Measurements from ENCODE around the gene ZNF750.

ZNF750 gene

GRCh38 chr17:82859431-82860403 lies 19.9 kb upstream of the ZNF750 start:
- DNase-seq = peak; percentile 66

GRCh38 chr17:82858376-82859126 lies 18.7 kb upstream of the ZNF750 start:
- DNase-seq = no peak

GRCh38 chr17:82856361-82856760 lies 16.5 kb upstream of the ZNF750 start:
- no peak for DNase-seq

GRCh38 chr17:82854226-82854625 lies 14.4 kb upstream of the ZNF750 start:
- DNase-seq = no peak

GRCh38 chr17:82851381-82851780 lies 11.6 kb upstream of the ZNF750 start:
- no peak for DNase-seq

GRCh38 chr17:82849076-82849945 lies 9.5 kb upstream of the ZNF750 start:
- no peak for DNase-seq

DNA sequence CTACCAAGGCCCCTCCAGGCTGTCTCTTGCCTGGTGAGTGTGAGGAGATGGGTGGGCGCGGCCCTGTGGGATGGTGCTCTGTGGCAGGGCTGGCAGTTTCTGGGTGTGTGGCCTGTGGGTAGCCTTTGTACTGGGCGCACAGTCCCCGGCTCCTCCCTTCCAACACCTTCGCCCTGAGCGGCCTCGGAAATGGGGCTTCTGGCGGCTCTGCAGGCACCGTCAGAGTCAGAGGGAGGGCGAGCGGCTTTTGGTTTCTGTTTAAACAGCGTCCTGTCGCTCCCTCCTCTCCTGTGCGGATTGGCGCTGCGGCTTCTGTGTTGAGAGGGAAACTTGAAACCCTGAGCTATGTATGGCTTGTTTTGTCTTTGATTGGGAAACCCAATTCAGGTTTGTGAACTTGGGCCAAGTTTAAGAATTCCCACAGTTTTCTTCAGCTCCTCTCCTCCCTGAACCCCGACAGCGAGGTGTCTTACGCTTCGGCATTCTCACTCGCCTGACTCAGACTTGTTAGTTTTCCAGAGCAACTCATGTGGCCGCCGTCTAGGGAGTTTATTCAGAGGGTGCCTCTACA lies 8.3 kb upstream of the ZNF750 start:
- DNase-seq = no peak

DNA sequence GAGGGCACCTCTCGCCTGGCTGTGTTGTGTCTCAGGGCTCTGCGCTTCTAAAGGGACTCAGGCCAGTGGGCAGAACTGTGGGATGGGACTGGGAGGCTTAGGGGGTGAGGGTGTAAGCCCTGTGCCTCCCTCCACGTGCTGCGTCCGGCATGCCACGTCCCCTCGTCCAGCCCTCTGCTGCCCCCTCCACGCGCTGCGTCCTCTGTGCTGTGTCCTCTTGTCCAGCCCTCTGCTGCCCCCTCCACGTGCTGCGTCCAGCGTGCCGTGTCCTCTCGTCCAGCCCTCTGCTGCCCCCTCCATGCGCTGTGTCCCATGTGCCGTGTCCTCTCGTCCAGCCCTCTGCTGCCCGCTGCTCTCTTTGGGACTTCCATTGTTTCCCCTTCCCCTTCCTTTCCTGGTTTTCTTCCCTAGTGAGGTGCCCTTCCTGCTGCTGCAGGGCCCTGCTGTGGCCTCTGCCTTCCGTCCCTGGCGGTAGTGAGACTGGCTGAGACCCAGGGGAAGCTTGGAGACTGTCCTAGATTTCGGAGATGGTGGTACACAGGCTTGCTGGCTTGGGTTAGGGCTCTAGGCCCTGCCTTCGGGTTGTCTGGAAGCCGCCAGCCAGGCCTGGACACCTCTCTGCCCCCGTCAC lies 6.4 kb upstream of the ZNF750 start:
- no peak for DNase-seq

- DNase-seq = no peak
Measured at GRCh38 chr17:82845163-82845807, 5.5 kb upstream of the ZNF750 start.

GRCh38 chr17:82844796-82845162 lies 5.0 kb upstream of the ZNF750 start:
- no peak for DNase-seq

DNA sequence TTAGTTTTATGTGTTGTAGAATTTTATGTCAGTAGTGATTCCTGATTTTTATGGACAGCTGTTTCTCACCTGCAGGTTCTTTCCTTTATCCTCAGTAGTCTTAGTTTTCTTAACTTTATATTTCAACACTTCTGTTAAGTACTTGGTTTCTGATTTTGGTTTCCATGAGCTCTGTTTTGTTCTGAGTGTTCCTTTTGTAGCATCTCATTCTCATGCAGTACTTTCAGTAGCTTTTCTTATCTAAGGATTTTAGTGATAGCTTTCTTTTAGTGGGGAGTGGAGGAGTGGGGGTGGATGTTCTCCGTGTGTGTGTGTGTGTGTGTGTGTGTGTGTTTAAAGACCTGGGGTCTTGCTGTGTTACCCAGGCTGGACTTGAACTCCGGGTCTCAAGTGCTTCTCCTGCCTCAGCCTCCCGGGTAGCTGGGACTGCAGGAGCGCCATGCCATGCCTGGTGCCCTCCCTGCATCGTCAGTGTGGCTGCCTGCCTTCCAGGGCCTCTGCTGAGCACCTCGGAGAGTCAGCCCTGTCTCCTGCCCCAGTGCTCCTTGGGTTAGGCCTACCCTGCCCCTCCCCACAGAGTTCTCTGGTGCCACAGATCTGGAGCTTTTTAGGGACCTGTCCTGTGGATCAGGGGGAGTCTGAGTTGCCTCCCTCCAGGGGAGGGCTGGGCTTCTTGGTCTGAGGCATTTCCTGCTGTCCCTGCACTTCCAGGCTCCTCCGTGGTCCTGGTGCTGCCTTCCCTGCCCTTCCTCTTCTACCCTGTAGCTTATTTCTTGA lies 4.3 kb upstream of the ZNF750 start:
- DNase-seq = no peak

DNA sequence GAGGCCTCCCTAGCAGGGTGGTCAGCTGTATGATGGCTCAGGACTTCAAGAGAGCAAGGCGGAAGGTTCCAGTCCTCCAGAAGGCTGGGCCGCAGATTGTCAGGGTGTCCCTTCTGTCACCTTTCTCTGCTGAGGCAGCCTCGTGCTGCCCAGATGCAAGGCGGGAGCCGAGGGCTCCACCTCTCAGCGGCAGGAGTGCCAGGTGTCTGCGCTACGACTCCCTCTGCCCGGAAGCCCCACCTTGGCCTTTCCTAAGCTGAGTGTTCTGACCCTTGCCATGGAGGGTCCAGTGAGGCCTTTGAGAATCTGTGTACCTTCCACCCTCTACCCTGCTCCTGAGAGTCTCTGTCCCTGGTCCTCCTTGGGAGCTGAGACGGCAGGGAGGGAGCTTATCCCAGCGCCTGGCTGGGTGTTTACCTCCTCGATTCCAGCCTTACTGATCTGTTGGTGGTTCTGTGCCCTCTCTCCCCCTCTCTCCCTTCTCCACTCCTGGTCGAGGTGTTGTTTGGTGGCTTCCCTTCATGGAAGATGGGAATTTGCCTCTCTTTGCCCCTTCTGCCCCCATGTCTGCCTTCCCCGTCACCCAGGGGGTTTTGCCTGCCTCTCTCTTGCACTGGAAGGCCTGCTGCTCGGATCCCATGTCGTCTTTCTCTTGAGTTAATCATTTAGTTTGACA lies 2.2 kb upstream of the ZNF750 start:
- DNase-seq = no peak

- DNase-seq = no peak
Measured at GRCh38 chr17:82840431-82840831, 609 bp upstream of the ZNF750 start.

DNA sequence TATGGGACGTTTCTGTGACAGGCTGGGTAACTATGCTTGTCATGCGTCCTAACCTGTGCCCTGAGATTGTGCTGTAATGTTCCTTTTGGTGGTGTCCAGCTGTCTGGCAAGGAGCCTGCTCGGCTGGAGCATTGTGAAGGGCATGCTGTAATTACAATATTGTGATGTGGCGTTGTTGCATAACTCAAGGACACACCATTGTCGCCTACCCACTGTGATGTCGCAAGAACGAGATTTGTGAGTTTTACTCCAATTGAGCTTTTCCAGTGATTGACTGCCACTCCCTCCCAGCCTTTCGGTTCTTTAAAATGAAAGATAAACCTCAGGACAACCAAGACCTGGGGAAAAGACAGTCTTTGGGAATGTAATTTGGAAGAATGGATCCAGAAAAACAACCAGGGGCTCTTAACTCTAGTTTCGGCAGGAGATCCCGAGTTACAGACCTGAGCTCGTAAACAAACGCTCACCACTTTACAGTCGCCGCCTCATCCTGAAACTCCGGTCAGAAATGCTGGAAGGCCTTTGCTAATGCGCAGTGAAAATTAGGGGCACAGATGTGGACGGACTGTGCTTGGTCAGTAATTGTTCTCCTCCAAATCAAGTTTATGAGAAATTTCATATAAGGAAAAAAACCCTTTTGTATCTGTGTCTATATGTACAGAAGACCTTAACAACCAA lies 1.3 kb downstream of the ZNF750 start:
- DNase-seq = peak; percentile 35

- no peak for DNase-seq
Measured at GRCh38 chr17:82837586-82838320, 2.1 kb downstream of the ZNF750 start.

- no peak for DNase-seq
Measured at GRCh38 chr17:82836823-82837357, 2.9 kb downstream of the ZNF750 start.

DNA sequence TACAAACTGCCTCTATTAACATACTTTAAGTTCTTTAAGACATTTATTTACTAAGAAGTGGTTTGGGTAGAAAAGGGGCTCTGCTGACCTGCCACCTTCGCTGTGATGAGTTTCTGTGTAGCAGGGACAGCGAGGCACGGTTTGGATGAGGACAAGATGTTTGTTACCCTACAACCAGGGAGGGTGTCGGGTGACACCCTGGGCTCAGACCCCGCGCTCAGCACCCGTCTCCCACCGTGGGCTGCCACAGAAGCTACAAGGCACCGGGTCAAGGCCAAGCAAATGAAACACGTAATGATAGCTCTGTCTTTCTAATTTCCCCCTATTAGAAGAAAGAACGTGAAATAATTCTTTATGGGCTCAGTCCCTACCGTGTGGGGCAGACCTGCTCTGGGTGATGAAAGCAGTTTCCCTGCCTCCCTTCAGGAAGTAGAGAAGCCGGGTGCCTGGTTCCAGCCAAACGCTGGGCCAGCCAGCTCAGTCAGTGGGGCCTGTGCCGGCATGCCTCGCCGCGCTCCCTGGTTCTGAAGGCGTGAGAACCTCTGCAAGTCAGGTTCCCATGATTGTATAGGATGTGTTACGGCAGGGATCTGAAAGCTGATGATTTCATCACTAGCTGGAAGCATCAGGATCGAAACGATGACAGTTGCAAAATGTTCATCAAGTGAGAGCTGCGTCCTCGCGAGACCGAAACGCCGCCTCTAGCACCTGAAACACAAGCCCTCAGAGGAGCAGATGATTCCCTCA lies 3.9 kb downstream of the ZNF750 start:
- DNase-seq = no peak

GRCh38 chr17:82835122-82835521 lies 4.7 kb downstream of the ZNF750 start:
- no peak for DNase-seq

Data from GF-D8 (cell line).